ENCODE results near the gene LIF. TPM values are rescaled to one million over a fixed set of nuclear protein-coding genes. Genes with fewer than 3 reads are reported as not detected.

Gene LIF
- total RNA-seq, 1 donor from 2014 or later, result 0.16 TPM

DNA sequence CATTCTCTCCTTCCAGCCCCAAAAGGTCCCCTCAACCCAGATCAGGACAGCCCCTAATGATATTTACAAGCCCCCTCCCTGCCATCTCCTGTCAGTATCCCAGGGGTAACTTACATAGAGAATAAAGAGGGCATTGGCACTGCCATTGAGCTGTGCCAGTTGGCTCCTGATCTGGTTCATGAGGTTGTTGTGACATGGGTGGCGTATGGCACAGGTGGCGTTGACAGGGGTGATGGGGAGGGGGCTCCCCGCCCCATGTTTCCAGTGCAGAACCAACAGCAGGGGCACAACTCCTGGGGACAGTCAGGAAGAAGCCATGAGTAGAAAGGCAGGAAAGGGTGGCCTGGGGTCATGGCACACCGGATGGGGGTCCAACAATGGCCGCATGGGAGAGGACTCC is 1.9 kb downstream of the LIF start:
- H3K36me3 ChIP-seq, result no peaks in the 10 kb centered on the region
- intact Hi-C loops (cut with micrococcal nuclease), result no loop called here
- DNase-seq, result no peak
- peaks cover 98% of the 10 kb centered on the region for H3K27me3 ChIP-seq (ENCODE audit: low read depth)
- peaks cover 27% of the 10 kb centered on the region for H3K4me1 ChIP-seq
- no peak overlapping the region for H3K4me3 ChIP-seq
- no peak overlapping the region for H3K27ac ChIP-seq (replicated peaks)
- TF ChIP-seq, protein P1, sequence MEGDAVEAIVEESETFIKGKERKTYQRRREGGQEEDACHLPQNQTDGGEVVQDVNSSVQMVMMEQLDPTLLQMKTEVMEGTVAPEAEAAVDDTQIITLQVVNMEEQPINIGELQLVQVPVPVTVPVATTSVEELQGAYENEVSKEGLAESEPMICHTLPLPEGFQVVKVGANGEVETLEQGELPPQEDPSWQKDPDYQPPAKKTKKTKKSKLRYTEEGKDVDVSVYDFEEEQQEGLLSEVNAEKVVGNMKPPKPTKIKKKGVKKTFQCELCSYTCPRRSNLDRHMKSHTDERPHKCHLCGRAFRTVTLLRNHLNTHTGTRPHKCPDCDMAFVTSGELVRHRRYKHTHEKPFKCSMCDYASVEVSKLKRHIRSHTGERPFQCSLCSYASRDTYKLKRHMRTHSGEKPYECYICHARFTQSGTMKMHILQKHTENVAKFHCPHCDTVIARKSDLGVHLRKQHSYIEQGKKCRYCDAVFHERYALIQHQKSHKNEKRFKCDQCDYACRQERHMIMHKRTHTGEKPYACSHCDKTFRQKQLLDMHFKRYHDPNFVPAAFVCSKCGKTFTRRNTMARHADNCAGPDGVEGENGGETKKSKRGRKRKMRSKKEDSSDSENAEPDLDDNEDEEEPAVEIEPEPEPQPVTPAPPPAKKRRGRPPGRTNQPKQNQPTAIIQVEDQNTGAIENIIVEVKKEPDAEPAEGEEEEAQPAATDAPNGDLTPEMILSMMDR (IDR thresholded peaks at IDR 0.05; ENCODE audit: borderline replicate concordance), result no peak
- H3K9me3 ChIP-seq (replicated peaks), result no peaks in the 10 kb centered on the region

DNA sequence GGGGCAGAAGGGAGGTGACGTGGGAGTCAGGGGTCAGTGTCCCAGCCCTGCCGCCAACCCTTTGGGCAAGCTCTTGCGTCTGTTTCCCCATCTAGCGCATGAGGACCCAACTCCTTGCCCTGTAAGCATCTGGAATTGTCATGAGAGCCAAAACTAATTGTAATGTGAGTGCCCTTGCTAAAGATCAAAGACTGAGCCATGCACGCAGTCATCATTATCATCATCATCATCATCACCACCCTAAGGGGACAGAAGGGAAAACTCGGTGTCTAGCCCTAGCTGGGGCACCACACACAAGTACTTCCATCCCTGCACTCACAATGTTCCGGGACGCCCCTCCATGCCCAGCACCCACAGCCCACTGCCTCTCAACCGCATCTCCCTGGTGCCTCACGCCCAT is 2.5 kb downstream of the LIF start:
- H3K4me3 ChIP-seq, result no peak overlapping the region
- peaks cover 98% of the 10 kb centered on the region for H3K27me3 ChIP-seq (ENCODE audit: low read depth)

DNA sequence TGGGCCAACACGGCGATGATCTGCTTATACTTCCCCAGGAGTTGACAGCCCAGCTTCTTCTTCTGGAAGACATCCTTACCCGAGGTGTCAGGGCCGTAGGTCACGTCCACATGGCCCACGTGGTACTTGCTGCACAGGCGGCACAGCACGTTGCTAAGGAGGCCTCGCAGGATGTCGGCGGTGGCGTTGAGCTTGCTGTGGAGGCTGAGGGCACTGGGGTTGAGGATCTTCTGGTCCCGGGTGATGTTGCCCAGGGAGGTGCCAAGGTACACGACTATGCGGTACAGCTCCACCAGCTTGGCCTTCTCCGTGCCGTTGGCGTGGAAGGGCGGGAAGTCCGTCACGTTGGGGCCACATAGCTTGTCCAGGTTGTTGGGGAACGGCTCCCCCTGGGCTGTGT is 2.9 kb downstream of the LIF start:
- Histone ChIP-seq H3K27ac (replicated peaks) (no peak overlapping the region), H3K9me3 (replicated peaks) (no peaks in the 10 kb centered on the region), H3K4me1 (peaks cover 18% of the 10 kb centered on the region), H3K4me3 (no peak overlapping the region), H3K36me3 (no peaks in the 10 kb centered on the region), H3K27me3 (ENCODE audit: low read depth) (peaks cover 98% of the 10 kb centered on the region)
- no peak for DNase-seq
- intact Hi-C loops (cut with micrococcal nuclease), result no loop called here
- TF ChIP-seq, protein P1 (IDR thresholded peaks at IDR 0.05; ENCODE audit: borderline replicate concordance), result no peak

More for the DNA sequence above, 2.5 kb downstream of the LIF start:
- Histone ChIP-seq H3K9me3 (replicated peaks) (no peaks in the 10 kb centered on the region), H3K27ac (replicated peaks) (no peak overlapping the region), H3K36me3 (no peaks in the 10 kb centered on the region), H3K4me1 (peaks cover 22% of the 10 kb centered on the region)
- intact Hi-C loops (cut with micrococcal nuclease), result no loop called here
- TF ChIP-seq, protein P1 (IDR thresholded peaks at IDR 0.05; ENCODE audit: borderline replicate concordance), result no peak
- no peak for DNase-seq

DNA sequence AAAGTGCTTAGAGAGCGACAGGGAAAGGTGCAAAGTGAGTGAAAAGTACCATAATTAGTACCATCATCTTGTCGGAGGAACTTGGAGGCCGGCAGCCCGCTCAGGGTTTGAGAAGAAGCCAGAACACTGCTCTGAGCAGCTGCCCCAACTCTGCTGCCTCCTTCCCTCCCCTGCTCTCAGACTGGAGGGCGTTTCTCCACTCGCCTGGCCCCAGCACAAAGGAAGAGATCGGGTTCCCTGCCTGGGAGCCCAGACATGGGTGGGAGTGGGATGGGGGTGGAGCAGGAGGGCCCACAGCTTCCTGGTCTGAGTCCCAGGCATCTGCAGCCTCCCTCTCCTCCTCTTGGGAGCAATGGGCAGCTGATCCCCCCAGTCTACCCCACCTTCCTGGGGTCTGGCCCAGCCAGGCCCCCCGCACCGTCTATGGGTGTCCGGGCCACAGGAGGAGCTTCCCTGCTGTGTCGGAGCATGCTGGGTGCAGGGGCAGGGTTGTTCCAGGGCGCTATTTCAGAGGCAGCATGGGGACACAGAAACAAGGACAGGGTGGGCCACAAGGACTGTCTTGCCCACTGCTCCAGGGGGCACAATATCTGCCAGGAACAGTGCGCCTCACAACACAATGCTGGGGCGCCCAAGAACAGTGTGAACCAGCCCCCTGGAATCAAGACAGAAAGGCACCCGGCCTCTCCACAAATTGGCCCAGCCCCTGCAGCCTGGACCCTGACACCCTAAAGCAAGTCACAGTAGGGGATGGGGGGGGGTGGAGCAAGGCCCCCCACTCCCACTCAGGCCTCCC is 4.8 kb downstream of the LIF start:
- H3K36me3 ChIP-seq, result no peaks in the 10 kb centered on the region
- H3K4me3 ChIP-seq, result no peak overlapping the region
- TF ChIP-seq, protein P1 (IDR thresholded peaks at IDR 0.05; ENCODE audit: borderline replicate concordance), result no peak
- intact Hi-C loops (cut with micrococcal nuclease), result no loop called here
- no peak for DNase-seq
- peaks cover 13% of the 10 kb centered on the region for H3K4me1 ChIP-seq
- no peaks in the 10 kb centered on the region for H3K9me3 ChIP-seq (replicated peaks)
- peaks cover 96% of the 10 kb centered on the region for H3K27me3 ChIP-seq (ENCODE audit: low read depth)
- no peak overlapping the region for H3K27ac ChIP-seq (replicated peaks)

DNA sequence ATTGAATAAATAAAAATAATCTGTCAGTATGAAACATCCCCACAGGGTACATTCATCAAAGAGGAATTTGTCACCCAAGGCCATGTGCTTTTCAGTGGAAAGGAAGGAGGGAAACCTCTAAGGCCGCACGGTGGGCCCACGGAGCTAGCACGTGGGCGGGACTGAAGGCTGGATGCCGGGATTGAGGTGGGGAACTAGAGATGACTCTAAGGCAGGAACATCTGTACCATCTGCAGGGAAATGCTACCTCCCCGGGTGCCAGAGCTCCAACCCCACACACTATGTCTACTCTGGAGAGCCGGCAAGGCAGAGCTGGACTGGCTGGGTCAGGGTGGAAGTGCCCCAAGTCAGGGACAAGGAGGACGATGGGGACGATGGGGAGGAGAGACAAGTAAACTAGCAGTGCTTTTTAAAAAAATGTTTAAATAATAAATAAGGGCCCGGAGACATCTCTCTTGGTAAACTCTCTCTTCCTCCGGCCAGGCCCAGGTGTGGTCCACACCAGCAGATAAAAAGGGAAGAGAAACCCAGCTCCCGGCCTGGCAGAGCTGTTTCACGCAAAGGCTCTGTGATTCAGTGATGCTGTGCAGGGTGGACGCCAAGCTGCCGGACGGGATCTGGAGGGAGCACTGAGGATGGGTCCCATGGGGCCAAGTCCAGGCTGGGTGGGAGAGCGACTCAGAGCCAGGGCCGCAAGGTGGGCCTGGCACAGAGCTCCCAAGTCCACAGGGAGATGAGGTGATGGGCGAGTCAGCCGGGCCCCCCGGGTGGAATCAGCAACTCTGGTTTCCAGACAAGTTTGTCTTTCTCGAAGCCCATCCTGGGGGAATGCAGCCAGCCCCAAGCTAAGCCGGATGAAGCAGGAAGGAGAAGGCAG is 5.8 kb downstream of the LIF start:
- Histone ChIP-seq H3K27ac (replicated peaks) (no peak overlapping the region), H3K27me3 (ENCODE audit: low read depth) (peaks cover 96% of the 10 kb centered on the region), H3K4me1 (peaks cover 3% of the 10 kb centered on the region), H3K9me3 (replicated peaks) (no peaks in the 10 kb centered on the region), H3K4me3 (no peak overlapping the region), H3K36me3 (no peaks in the 10 kb centered on the region)
- intact Hi-C loops (cut with micrococcal nuclease), result no loop called here
- TF ChIP-seq, protein P1 (IDR thresholded peaks at IDR 0.05; ENCODE audit: borderline replicate concordance), result no peak
- no peak for DNase-seq
